Spleen (tissue), 11 donors: ENCODE measurements around the gene ADCK2. TPM values are rescaled to one million over a fixed set of nuclear protein-coding genes. Genes with fewer than 3 reads are reported as not detected.
A peak's percentile ranks its signal among the peaks of the same experiment; 100 is the strongest.
"Not testable (repeated sequence)": the region's sequence is repeated elsewhere in the genome, so short reads cannot be mapped to it uniquely, and the experiment has no call there.

Experiments
- DNase-seq: peaks from one replicate; pipeline ENCODE4 v3.0.0-alpha.2; 2020
- H3K27ac ChIP-seq, 8 donors: fragments of 200-600 bp; sonication (generic) in 7 of 8; 1 replicate in 4 of 8; 2 replicates in 4 of 8; pipeline versions ENCODE4 v1.5.0 to v1.8.0; 2016 to 2021; ENCODE audit warnings: inconsistent platforms in 4 of 8, mild to moderate bottlenecking in 4 of 8, moderate library complexity in 1 of 8
- H3K27me3 ChIP-seq, 7 donors: fragments of 200-600 bp; sonication (generic) in 6 of 7; replicated peaks in 1 of 7; 1 replicate in 4 of 7; 2 replicates in 3 of 7; pipeline versions ENCODE4 v1.5.0 to v1.8.0; 2016 to 2021; ENCODE audit warnings: inconsistent platforms in 3 of 7, mild to moderate bottlenecking in 1 of 7
- H3K36me3 ChIP-seq, 6 donors: fragments of 200-600 bp; sonication (generic) in 5 of 6; 1 replicate in 4 of 6; 2 replicates in 2 of 6; pipeline versions ENCODE4 v1.5.0 to v1.8.0; 2016 to 2021; ENCODE audit warnings: inconsistent platforms in 2 of 6
- H3K4me1 ChIP-seq, 6 donors: fragments of 200-600 bp; sonication (generic) in 5 of 6; 1 replicate in 3 of 6; 2 replicates in 3 of 6; pipeline versions ENCODE4 v1.5.0 to v1.8.0; 2016 to 2021; ENCODE audit warnings: inconsistent platforms in 3 of 6
- H3K4me3 ChIP-seq, 8 donors: fragments of 200-600 bp; sonication (generic) in 7 of 8; 1 replicate in 4 of 8; 2 replicates in 4 of 8; pipeline versions ENCODE4 v1.5.0 to v1.8.0; 2016 to 2021; ENCODE audit warnings: inconsistent platforms in 4 of 8, mild to moderate bottlenecking in 4 of 8, moderate library complexity in 2 of 8
- H3K9me3 ChIP-seq, 8 donors: fragments of 200-600 bp; sonication (generic) in 7 of 8; 1 replicate in 4 of 8; 2 replicates in 4 of 8; pipeline versions ENCODE4 v1.5.0 to v1.8.0; 2016 to 2021; ENCODE audit warnings: inconsistent platforms in 4 of 8
- CTCF ChIP-seq, 11 experiments: fragments of 200-600 bp in 7 of 11; fragments of 450-650 bp in 4 of 11; sonication (generic) in 4 of 11; IDR thresholded peaks in 8 of 11; conservative IDR thresholded peaks in 3 of 11; 1 replicate in 7 of 11; 2 replicates in 4 of 11; pipeline versions ENCODE4 v1.4.0 to v1.8.0; 2016 to 2021; ENCODE audit warnings: antibody characterized with exemption in 11 of 11, inconsistent platforms in 4 of 11, mild to moderate bottlenecking in 1 of 11
- POLR2A ChIP-seq, 3 donors: fragments of 450-650 bp; IDR thresholded peaks; one replicate each; pipeline ENCODE4 v1.5.1; 2017; ENCODE audit warnings: antibody characterized with exemption in 3 of 3, mild to moderate bottlenecking in 1 of 3
- POLR2AphosphoS5 ChIP-seq, 3 donors: sonication (generic); formaldehyde crosslinking; IDR thresholded peaks; one replicate each; pipeline ENCODE4 v1.5.1; 2017; ENCODE audit warnings: antibody characterized with exemption in 3 of 3
- WGBS, 5 donors: extraction: QIAGEN DNeasy Blood & Tissue Kit in 3 of 5; methylation state at CpG; one replicate each; pipeline versions ENCODE4 v1.1.5 to v1.1.7; 2013 to 2018; 5-methylcytosine and 5-hydroxymethylcytosine counted together
- intact Hi-C: fragments of 100-400 bp; cut with DNase I; formaldehyde crosslinking; loops from one replicate; pipeline ENCODE4 v1.15.0; 2023; ENCODE audit warnings: low total_unique reads
- polyA plus RNA-seq, 3 donors: library from polyadenylated mRNA; stranded (reverse); fragments of 200-250 nt; gene quantifications; one replicate each; pipeline ENCODE4 v1.2.1, GENCODE V29; 2013
- total RNA-seq, 7 donors: library from RNA; depleted of rRNA in 3 of 7; stranded (reverse); fragments of >200 nt in 3 of 7; fragmentation: NEBNext Ultra II Directional in 4 of 7; extraction: Animal tissue kit (Norgen Biotek cat#: 25700) in 4 of 7; gene quantifications; one replicate each; pipeline versions ENCODE4 v1.1.0 to v1.2.1, GENCODE V29; 2016 to 2021
- donor health status: healthy with polysubstance abuse.
- donor health status: DM: no; HTN: no; CAD: no; lungs with moderate emphysema.
- donor health status: DM: no; HTN: no; CAD: no.
- donor health status: Bipolar disorder and iron deficiency.
- donor health status: healthy.
- donor health status: DM: no; HTN: no; CAD: no.
- donor health status: DM: yes; HTN: yes; CAD: no.

Gene ADCK2
- total and polyA plus RNA-seq, 10 donors: 10.6 to 25.2 (median 18.5) TPM

- Histone ChIP-seq H3K27me3 (no peaks in the 10 kb centered on the region), H3K4me3 (peak overlapping the region in 2 of 8 donors; percentile 4 to 100), H3K36me3 (peaks cover 0 to 18% (median 5%) of the 10 kb centered on the region in 6 donors), H3K4me1 (peaks cover 13 to 36% (median 28%) of the 10 kb centered on the region in 6 donors), H3K27ac (no peak overlapping the region), H3K9me3 (no peaks in the 10 kb centered on the region)
- TF ChIP-seq POLR2A (IDR thresholded peaks at IDR 0.05) (no peak), CTCF (IDR thresholded peaks at IDR 0.05 in 8 of 11, conservative IDR thresholded peaks at IDR 0.05 in 3 of 11) (no peak), POLR2AphosphoS5 (IDR thresholded peaks at IDR 0.05) (no peak)
- intact Hi-C loops: loop anchor here (10.0 kb wide), 1 partner anchor 316 kb away; the partner anchor contains the start of gene MRPS33
- WGBS, 5 donors: 78 to 86% (median 83%) methylated on average over 8 of the region's 8 CpGs
- no peak for DNase-seq
Observed at GRCh38 chr7:140698477-140698876, 25.7 kb downstream of the ADCK2 start.

GRCh38 chr7:140702774-140703173 lies 30.0 kb downstream of the ADCK2 start:
- intact Hi-C loops: no loop called here
- Histone ChIP-seq H3K27me3 (no peaks in the 10 kb centered on the region), H3K4me3 (no peak overlapping the region), H3K9me3 (no peaks in the 10 kb centered on the region), H3K36me3 (peaks cover 0 to 49% (median 34%) of the 10 kb centered on the region in 6 donors), H3K4me1 (peaks cover 5 to 20% (median 15%) of the 10 kb centered on the region in 6 donors), H3K27ac (no peak overlapping the region)
- WGBS, 5 donors: 89 to 96% (median 94%) methylated on average over 10 of the region's 10 CpGs
- DNase-seq: no peak
- TF ChIP-seq POLR2A (IDR thresholded peaks at IDR 0.05): no peak
- no peak for TF ChIP-seq CTCF (IDR thresholded peaks at IDR 0.05 in 8 of 11, conservative IDR thresholded peaks at IDR 0.05 in 3 of 11)
- TF ChIP-seq POLR2AphosphoS5 (IDR thresholded peaks at IDR 0.05): no peak

- no peak overlapping the region for H3K4me3 ChIP-seq
- H3K27me3 ChIP-seq: no peaks in the 10 kb centered on the region
- WGBS, 5 donors: 81 to 96% (median 87%) methylated on average over 2 of the region's 2 CpGs
- TF ChIP-seq POLR2A (IDR thresholded peaks at IDR 0.05): no peak
- TF ChIP-seq CTCF (IDR thresholded peaks at IDR 0.05 in 8 of 11, conservative IDR thresholded peaks at IDR 0.05 in 3 of 11): no peak
- TF ChIP-seq POLR2AphosphoS5 (IDR thresholded peaks at IDR 0.05): no peak
- DNase-seq: no peak
- H3K9me3 ChIP-seq: no peaks in the 10 kb centered on the region
- no peak overlapping the region for H3K27ac ChIP-seq
- intact Hi-C loops: no loop called here
- H3K36me3 ChIP-seq: peaks cover 0 to 55% (median 34%) of the 10 kb centered on the region in 6 donors
- peaks cover 0 to 6% (median 1%) of the 10 kb centered on the region in 6 donors for H3K4me1 ChIP-seq
Observed at GRCh38 chr7:140704205-140704604, 31.5 kb downstream of the ADCK2 start.

- TF ChIP-seq POLR2AphosphoS5 (IDR thresholded peaks at IDR 0.05) (peak in 2 of 3 donors; percentile 18 to 30), POLR2A (IDR thresholded peaks at IDR 0.05) (no peak), CTCF (IDR thresholded peaks at IDR 0.05 in 8 of 11, conservative IDR thresholded peaks at IDR 0.05 in 3 of 11) (no peak)
- intact Hi-C loops: no loop called here
- no peak for DNase-seq
- Histone ChIP-seq H3K9me3 (no peaks in the 10 kb centered on the region), H3K36me3 (peaks cover 0 to 55% (median 34%) of the 10 kb centered on the region in 6 donors), H3K27me3 (no peaks in the 10 kb centered on the region), H3K4me1 (no peaks in the 10 kb centered on the region), H3K4me3 (no peak overlapping the region), H3K27ac (no peak overlapping the region)
- 78 to 92% (median 85%) methylated on average over 5 of the region's 5 CpGs for WGBS, 5 donors
Observed at GRCh38 chr7:140707132-140707531, 34.4 kb downstream of the ADCK2 start.

- peaks cover 0 to 45% (median 28%) of the 10 kb centered on the region in 6 donors for H3K36me3 ChIP-seq
- 95 to 100% (median 97%) methylated on average over 3 to 4 of the region's 4 CpGs for WGBS, 5 donors
Observed at GRCh38 chr7:140708764-140709163, 36.0 kb downstream of the ADCK2 start.

GRCh38 chr7:140712392-140712791 lies 39.6 kb downstream of the ADCK2 start:
- H3K27ac ChIP-seq, DNase-seq, H3K4me1 ChIP-seq, H3K27me3 ChIP-seq, intact Hi-C loops, H3K9me3 ChIP-seq, H3K4me3 ChIP-seq: not testable (repeated sequence)
- H3K36me3 ChIP-seq: peaks cover 0 to 24% (median 0%) of the 10 kb centered on the region in 6 donors

More at GRCh38 chr7:140708764-140709163, 36.0 kb downstream of the ADCK2 start:
- H3K9me3 ChIP-seq, H3K27ac ChIP-seq, H3K27me3 ChIP-seq, H3K4me1 ChIP-seq, intact Hi-C loops, H3K4me3 ChIP-seq, DNase-seq: not testable (repeated sequence)
